CD4-positive, alpha-beta T cell (primary cell): ENCODE results near the gene GRIA1. TPM values are rescaled to one million over a fixed set of nuclear protein-coding genes. Genes with fewer than 3 reads are reported as not detected.

Source experiments
- ATAC-seq: fragments of 200-7000 bp; cut with Tn5 transposase; one replicate; pipeline ENCODE4 v1.10.0; 2022; ENCODE audit warnings: mild to moderate bottlenecking; ENCODE audit not compliant: poor library complexity
- CTCF ChIA-PET: fragments of 350-600 bp; sonication (Branson Sonifier 250); formaldehyde crosslinking; loops from one replicate; lab custom pipeline; 2021; ENCODE audit warnings: antibody characterized with exemption, inconsistent platforms; lab: Charles Lee
- POLR2A ChIA-PET: fragments of 350-600 bp; sonication (Branson Sonifier 250); formaldehyde crosslinking; loops from one replicate; lab custom pipeline; 2021; ENCODE audit warnings: antibody characterized with exemption, inconsistent platforms; lab: Charles Lee
- DNase-seq, 14 experiments: peaks; one replicate each; pipeline ENCODE4 v3.0.0-alpha.2; 2013 to 2020; ENCODE audit warnings: mixed read lengths in 2 of 14
- H3K27ac ChIP-seq, 2 donors: one replicate each; pipeline versions ENCODE4 v1.5.1 to v1.7.0; 2013; ENCODE audit warnings: low read length in 2 of 2, low read depth in 1 of 2, mild to moderate bottlenecking in 1 of 2
- H3K27me3 ChIP-seq, 2 experiments: 1 replicate in 1 of 2; 2 replicates in 1 of 2; pipeline versions ENCODE4 v1.6.1 to v1.7.0; 2013; ENCODE audit warnings: low read length in 2 of 2, control low read depth in 1 of 2, mild to moderate bottlenecking in 1 of 2, moderate library complexity in 1 of 2; ENCODE audit not compliant: insufficient read depth in 2 of 2, control insufficient read depth in 1 of 2
- H3K36me3 ChIP-seq: one replicate; pipeline ENCODE4 v1.6.1; 2013; ENCODE audit warnings: low read length, control low read depth; ENCODE audit not compliant: insufficient read depth
- H3K4me1 ChIP-seq: one replicate; pipeline ENCODE4 v1.6.1; 2013; ENCODE audit warnings: low read length, control low read depth; ENCODE audit not compliant: insufficient read depth
- H3K4me3 ChIP-seq: one replicate; pipeline ENCODE4 v1.5.1; 2013; ENCODE audit warnings: mild to moderate bottlenecking, low read length, moderate library complexity
- H3K9me3 ChIP-seq, 2 experiments: 1 replicate in 1 of 2; 2 replicates in 1 of 2; pipeline versions ENCODE4 v1.6.1 to v1.7.0; 2013; ENCODE audit warnings: low read length in 2 of 2, mild to moderate bottlenecking in 2 of 2, control low read depth in 1 of 2, moderate library complexity in 1 of 2; ENCODE audit not compliant: control insufficient read depth in 1 of 2, insufficient read depth in 1 of 2
- H3K27ac Mint-ChIP-seq: one replicate; pipeline ENCODE4 v1.8.0; 2020; ENCODE audit warnings: mixed read lengths
- H3K27me3 Mint-ChIP-seq: one replicate; pipeline ENCODE4 v1.8.0; 2021; ENCODE audit warnings: mixed read lengths
- H3K36me3 Mint-ChIP-seq: one replicate; pipeline ENCODE4 v1.8.0; 2021; ENCODE audit warnings: low read depth, mixed read lengths
- H3K4me1 Mint-ChIP-seq: one replicate; pipeline ENCODE4 v1.8.0; 2021; ENCODE audit warnings: low read depth, mixed read lengths
- H3K4me3 Mint-ChIP-seq: one replicate; pipeline ENCODE4 v1.8.0; 2020; ENCODE audit warnings: mild to moderate bottlenecking, mixed read lengths
- H3K9me3 Mint-ChIP-seq: one replicate; pipeline ENCODE4 v1.8.0; 2020; ENCODE audit warnings: mixed read lengths
- intact Hi-C, 2 experiments: fragments of 100-400 bp; cut with DNase I in 1 of 2; cut with micrococcal nuclease in 1 of 2; formaldehyde crosslinking; loops; one replicate each; pipeline versions ENCODE4 v1.15.1 to v1.9.0; 2023 to 2025; cut with DNase I, micrococcal nuclease
- total RNA-seq, 174 experiments: library from RNA in 2 of 174; stranded (reverse) in 2 of 174; gene quantifications; one replicate each; pipeline ENCODE4 v1.2.3 and lab custom pipeline; 2021 to 2026
- TF ChIP-seq, protein P1 (sequence below): fragments of 200-600 bp; IDR thresholded peaks from one replicate; pipeline ENCODE4 v1.8.0; 2022; ENCODE audit warnings: antibody characterized with exemption, mild to moderate bottlenecking

GRIA1 gene
- total RNA-seq, 2 experiments from 2014 or later: not detected

DNA sequence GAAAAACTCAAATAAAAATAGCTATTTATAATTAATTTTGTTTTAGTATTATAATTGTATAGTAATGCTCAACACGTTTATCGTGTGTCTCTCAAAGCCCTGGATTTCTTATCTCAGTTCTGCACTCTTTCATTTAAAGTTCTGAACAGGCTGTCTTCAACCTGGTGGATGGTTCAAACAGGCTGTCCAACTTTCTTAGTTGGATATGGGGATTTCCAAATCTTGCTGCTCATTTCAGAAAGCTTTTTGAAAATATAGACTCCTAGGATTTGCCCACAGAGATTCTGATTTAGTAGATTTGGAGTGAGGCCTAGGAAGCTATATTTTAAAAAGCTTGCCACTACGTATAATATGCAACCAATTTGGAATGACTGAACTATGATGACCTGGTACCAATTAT is 120.3 kb downstream of the GRIA1 start:
- intact Hi-C loops: no loop called here
- no peaks in the 10 kb centered on the region for H3K9me3 Mint-ChIP-seq
- ATAC-seq (no peak), DNase-seq (no peak)
- no peaks in the 10 kb centered on the region for H3K36me3 Mint-ChIP-seq
- ChIA-PET POLR2A (no interaction called here), CTCF (no interaction called here)
- Histone ChIP-seq H3K4me1 (no peaks in the 10 kb centered on the region), H3K36me3 (no peaks in the 10 kb centered on the region), H3K27ac (no peak overlapping the region), H3K9me3 (no peaks in the 10 kb centered on the region), H3K27me3 (no peaks in the 10 kb centered on the region), H3K4me3 (no peak overlapping the region)
- TF ChIP-seq, protein P1, sequence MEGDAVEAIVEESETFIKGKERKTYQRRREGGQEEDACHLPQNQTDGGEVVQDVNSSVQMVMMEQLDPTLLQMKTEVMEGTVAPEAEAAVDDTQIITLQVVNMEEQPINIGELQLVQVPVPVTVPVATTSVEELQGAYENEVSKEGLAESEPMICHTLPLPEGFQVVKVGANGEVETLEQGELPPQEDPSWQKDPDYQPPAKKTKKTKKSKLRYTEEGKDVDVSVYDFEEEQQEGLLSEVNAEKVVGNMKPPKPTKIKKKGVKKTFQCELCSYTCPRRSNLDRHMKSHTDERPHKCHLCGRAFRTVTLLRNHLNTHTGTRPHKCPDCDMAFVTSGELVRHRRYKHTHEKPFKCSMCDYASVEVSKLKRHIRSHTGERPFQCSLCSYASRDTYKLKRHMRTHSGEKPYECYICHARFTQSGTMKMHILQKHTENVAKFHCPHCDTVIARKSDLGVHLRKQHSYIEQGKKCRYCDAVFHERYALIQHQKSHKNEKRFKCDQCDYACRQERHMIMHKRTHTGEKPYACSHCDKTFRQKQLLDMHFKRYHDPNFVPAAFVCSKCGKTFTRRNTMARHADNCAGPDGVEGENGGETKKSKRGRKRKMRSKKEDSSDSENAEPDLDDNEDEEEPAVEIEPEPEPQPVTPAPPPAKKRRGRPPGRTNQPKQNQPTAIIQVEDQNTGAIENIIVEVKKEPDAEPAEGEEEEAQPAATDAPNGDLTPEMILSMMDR: no peak
- no peak overlapping the region for H3K27ac Mint-ChIP-seq
- no peak overlapping the region for H3K4me3 Mint-ChIP-seq
- H3K4me1 Mint-ChIP-seq: no peaks in the 10 kb centered on the region
- peaks cover 9% of the 10 kb centered on the region for H3K27me3 Mint-ChIP-seq

DNA sequence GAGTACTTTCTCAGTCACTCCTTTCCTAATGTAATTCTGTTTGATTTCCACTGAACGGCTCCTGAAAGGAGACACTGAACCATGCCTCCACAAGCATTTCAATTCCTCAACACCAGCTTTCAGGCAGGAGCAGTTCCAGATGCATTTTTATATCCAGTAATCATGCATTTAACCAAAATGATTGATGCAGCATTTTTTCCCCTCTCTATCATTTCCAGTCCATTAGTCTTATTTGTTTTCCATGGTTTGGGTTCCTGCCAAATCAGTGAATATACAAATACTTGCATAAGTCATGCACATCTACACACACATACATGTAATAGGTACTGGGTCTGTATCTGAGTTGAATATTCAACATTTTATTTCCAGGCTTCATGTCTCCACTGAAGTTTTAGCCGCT is 122.7 kb downstream of the GRIA1 start:
- Mint-ChIP-seq H3K9me3 (no peaks in the 10 kb centered on the region), H3K36me3 (no peaks in the 10 kb centered on the region), H3K27ac (no peak overlapping the region), H3K4me1 (no peaks in the 10 kb centered on the region), H3K27me3 (peaks cover 9% of the 10 kb centered on the region), H3K4me3 (no peak overlapping the region)
- TF ChIP-seq, protein P1: no peak
- ATAC-seq: no peak
- H3K4me1 ChIP-seq: no peaks in the 10 kb centered on the region
- DNase-seq: no peak
- CTCF ChIA-PET: no interaction called here
- H3K4me3 ChIP-seq: no peak overlapping the region
- H3K27me3 ChIP-seq: no peaks in the 10 kb centered on the region
- H3K27ac ChIP-seq: no peak overlapping the region
- intact Hi-C loops: no loop called here
- POLR2A ChIA-PET: no interaction called here
- H3K9me3 ChIP-seq: no peaks in the 10 kb centered on the region
- H3K36me3 ChIP-seq: no peaks in the 10 kb centered on the region

DNA sequence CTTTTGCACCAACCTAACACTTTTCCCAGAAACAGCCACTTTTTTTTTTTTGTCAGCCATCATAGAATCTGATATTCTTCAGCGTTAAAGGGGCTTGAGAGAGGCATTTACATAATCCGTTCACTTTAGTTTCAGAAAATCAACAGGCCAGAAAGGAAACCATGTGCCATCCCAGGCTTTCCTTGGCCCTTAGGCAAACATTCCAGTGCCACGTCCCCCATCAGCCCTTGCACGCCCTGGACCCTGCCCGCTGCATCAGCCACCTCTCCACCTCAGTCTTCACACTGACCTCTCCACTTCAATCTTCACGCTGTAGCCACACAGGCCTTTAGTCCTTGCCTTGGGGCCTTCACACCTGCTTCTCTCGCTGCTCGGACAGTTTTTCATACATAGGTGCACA is 123.2 kb downstream of the GRIA1 start:
- H3K27ac ChIP-seq: no peak overlapping the region
- no peaks in the 10 kb centered on the region for H3K4me1 ChIP-seq
- H3K9me3 Mint-ChIP-seq: peaks cover 3% of the 10 kb centered on the region
- no peaks in the 10 kb centered on the region for H3K36me3 ChIP-seq
- H3K27me3 ChIP-seq: no peaks in the 10 kb centered on the region
- no peaks in the 10 kb centered on the region for H3K4me1 Mint-ChIP-seq
- intact Hi-C loops: no loop called here
- H3K4me3 ChIP-seq: no peak overlapping the region
- ATAC-seq: no peak
- POLR2A ChIA-PET: no interaction called here
- no peaks in the 10 kb centered on the region for H3K9me3 ChIP-seq
- DNase-seq: no peak
- no peak overlapping the region for H3K4me3 Mint-ChIP-seq
- H3K36me3 Mint-ChIP-seq: no peaks in the 10 kb centered on the region
- CTCF ChIA-PET: no interaction called here
- H3K27ac Mint-ChIP-seq: no peak overlapping the region
- H3K27me3 Mint-ChIP-seq: peaks cover 9% of the 10 kb centered on the region
- TF ChIP-seq, protein P1: no peak
